DND-41 (cell line): ENCODE results near the gene ZNF823.
A peak's percentile ranks its signal among the peaks of the same experiment; 100 is the strongest.

Source experiments
- ATAC-seq: fragments of 200-7000 bp; cut with Tn5 transposase; 3 replicates; pipeline ENCODE4 v1.9.1; 2021; ENCODE audit warnings: low read depth; ENCODE audit not compliant: insufficient read depth
- DNase-seq: peaks from one replicate; pipeline ENCODE4 v3.0.0-alpha.2; 2020
- H2AFZ ChIP-seq: 2 replicates; pipeline ENCODE4 v1.6.0; 2012; ENCODE audit warnings: low read depth, low read length
- H3K27ac ChIP-seq: 2 replicates; pipeline ENCODE4 v1.5.1; 2012; ENCODE audit warnings: low read length, inconsistent platforms
- H3K27me3 ChIP-seq: fragments of 200-600 bp; sonication (generic); 2 replicates; pipeline ENCODE4 v1.6.0; 2012; ENCODE audit warnings: low read length, mild to moderate bottlenecking, inconsistent platforms; ENCODE audit not compliant: insufficient read depth, poor library complexity
- H3K36me3 ChIP-seq: 2 replicates; pipeline ENCODE4 v1.5.1; 2012; ENCODE audit warnings: low read length, inconsistent platforms; ENCODE audit not compliant: insufficient read depth
- H3K4me1 ChIP-seq: 2 replicates; pipeline ENCODE4 v1.5.1; 2012; ENCODE audit warnings: mild to moderate bottlenecking, low read length; ENCODE audit not compliant: insufficient read depth
- H3K4me2 ChIP-seq: 2 replicates; pipeline ENCODE4 v1.6.0; 2012; ENCODE audit warnings: mild to moderate bottlenecking, moderate library complexity, low read length, inconsistent platforms; ENCODE audit not compliant: insufficient read depth
- H3K4me3 ChIP-seq, 2 experiments: fragments of 200-600 bp in 1 of 2; shearing (Covaris generic) in 1 of 2; 2 replicates each; pipeline ENCODE4 v1.5.1; 2012 to 2016; ENCODE audit warnings: inconsistent platforms in 2 of 2, low read length in 2 of 2, mild to moderate bottlenecking in 2 of 2, low read depth in 1 of 2, moderate library complexity in 1 of 2
- H3K79me2 ChIP-seq: 2 replicates; pipeline ENCODE4 v1.6.0; 2012; ENCODE audit warnings: low read length, inconsistent platforms; ENCODE audit not compliant: insufficient read depth
- H3K9ac ChIP-seq: 2 replicates; pipeline ENCODE4 v1.6.0; 2012; ENCODE audit warnings: low read depth, mild to moderate bottlenecking, inconsistent platforms, low read length, moderate library complexity
- H3K9me3 ChIP-seq: 2 replicates; pipeline ENCODE4 v1.5.1; 2012; ENCODE audit warnings: low read length, moderate library complexity, mild to moderate bottlenecking, inconsistent platforms; ENCODE audit not compliant: insufficient read depth, severe bottlenecking
- H4K20me1 ChIP-seq: 2 replicates; pipeline ENCODE4 v1.6.0; 2012; ENCODE audit warnings: low read length; ENCODE audit not compliant: insufficient read depth
- CTCF ChIP-seq: IDR thresholded peaks from 2 replicates; pipeline ENCODE4 v1.5.1; 2012; ENCODE audit warnings: borderline replicate concordance, low read length, moderate library complexity, mild to moderate bottlenecking; ENCODE audit not compliant: poor library complexity, severe bottlenecking; ENCODE audit errors: extremely low read depth
- EZH2 ChIP-seq: IDR thresholded peaks from 3 replicates; pipeline ENCODE4 v1.6.1; 2012; ENCODE audit warnings: borderline replicate concordance, low read depth, mild to moderate bottlenecking, moderate library complexity, low read length, inconsistent platforms; ENCODE audit not compliant: severe bottlenecking

The ZNF823 gene

GRCh38 chr19:11693505-11694499 lies 44.9 kb downstream of the ZNF823 start:
- H2AFZ ChIP-seq, result peak overlapping the region; percentile 93

GRCh38 chr19:11692127-11692790 lies 46.5 kb downstream of the ZNF823 start:
- Histone ChIP-seq H2AFZ (no peak overlapping the region), H3K4me1 (peaks cover 31% of the 10 kb centered on the region), H3K79me2 (0 out of 2 replicates have a peak, but pooled peaks cover 2% of the 10 kb centered on the region), H4K20me1 (no peaks in the 10 kb centered on the region), H3K9ac (no peak overlapping the region), H3K36me3 (no peaks in the 10 kb centered on the region), H3K27me3 (no peaks in the 10 kb centered on the region), H3K9me3 (no peaks in the 10 kb centered on the region), H3K4me3 (no peak overlapping the region), H3K4me2 (no peak overlapping the region), H3K27ac (no peak overlapping the region)
- no peak for DNase-seq
- no peak for ATAC-seq
- no peak for TF ChIP-seq EZH2
- TF ChIP-seq CTCF, result no peak

More at GRCh38 chr19:11693505-11694499, 44.9 kb downstream of the ZNF823 start:
- no peaks in the 10 kb centered on the region for H3K36me3 ChIP-seq
- peaks cover 36% of the 10 kb centered on the region for H3K4me1 ChIP-seq
- TF ChIP-seq EZH2 (no peak), CTCF (peak; percentile 28)
- H4K20me1 ChIP-seq, result no peaks in the 10 kb centered on the region
- DNase-seq, result peak; percentile 43
- H3K4me3 ChIP-seq, result peak overlapping the region; percentile 74 to 75
- peak overlapping the region; percentile 80 for H3K9ac ChIP-seq
- ATAC-seq, result peak; percentile 22; the same call in 1 of the 3 replicates
- no peaks in the 10 kb centered on the region for H3K79me2 ChIP-seq
- no peaks in the 10 kb centered on the region for H3K9me3 ChIP-seq
- H3K27ac ChIP-seq, result peak overlapping the region; percentile 74
- H3K4me2 ChIP-seq, result peak overlapping the region; percentile 62
- no peaks in the 10 kb centered on the region for H3K27me3 ChIP-seq

GRCh38 chr19:11685676-11686650 lies 52.8 kb downstream of the ZNF823 start:
- Histone ChIP-seq H3K4me1 (peaks cover 19% of the 10 kb centered on the region), H3K79me2 (0 out of 2 replicates have a peak, but pooled peaks cover 2% of the 10 kb centered on the region), H3K27me3 (no peaks in the 10 kb centered on the region), H3K27ac (peak overlapping the region; percentile 66), H3K9me3 (peaks cover 26% of the 10 kb centered on the region), H4K20me1 (no peaks in the 10 kb centered on the region), H3K4me2 (peak overlapping the region; percentile 54), H2AFZ (0 out of 2 replicates have a peak overlapping the region, but pooled peaks have one; percentile 12), H3K4me3 (peak overlapping the region in 1 of 2 experiments; percentile 14; a peak in 1 of 4 replicates), H3K9ac (peak overlapping the region; percentile 13; the same call in 1 of the 2 replicates), H3K36me3 (peaks cover 30% of the 10 kb centered on the region; the same call in 1 of the 2 replicates)
- TF ChIP-seq CTCF, result no peak
- no peak for TF ChIP-seq EZH2
- ATAC-seq (peak; percentile 79), DNase-seq (no peak)
